K562 (cell line): ENCODE data around the gene SCNN1A. TPM values are rescaled to one million over a fixed set of nuclear protein-coding genes. Genes with fewer than 3 reads are reported as not detected.

Experiments
- ATAC-seq: fragments of 200-7000 bp; cut with Tn5 transposase; 3 replicates; pipeline ENCODE4 v1.9.1; 2020; ENCODE audit warnings: moderate library complexity
- BruUV-seq: library from RNA; stranded (reverse); fragments of 400-500 nt; replicated peaks from 2 replicates; lab custom pipeline; 2021; lab: Mats Ljungman, UMichigan
- CTCF ChIA-PET: fragments of 300-600 bp; formaldehyde crosslinking; extraction: SDS; loops from one replicate; lab custom pipeline; 2021; ENCODE audit warnings: low intra/inter-chr PET ratio; lab: Yijun Ruan, JAX
- POLR2A ChIA-PET: fragments of 300-600, 350-650 bp; sonication (Branson Sonifier 250); formaldehyde crosslinking; extraction: SDS; loops from one replicate; lab custom pipeline; 2021; ENCODE audit warnings: antibody characterized with exemption, inconsistent platforms; lab: Yijun Ruan, JAX
- DNase-seq, 4 experiments: peaks; one replicate each; pipeline versions ENCODE4 v3.0.0 to v3.0.0-alpha.2; 2011 to 2018; ENCODE audit warnings: low spot score in 3 of 4, mixed read lengths in 3 of 4; ENCODE audit errors: extremely low read depth in 1 of 4
- FAIRE-seq: peaks from 2 replicates; lab custom pipeline; 2011; peaks lifted over from hg19 to GRCh38; lab: Jason Lieb, UNC
- H2AFZ ChIP-seq: 2 replicates; pipeline ENCODE4 v1.6.0; 2011; ENCODE audit warnings: low read depth, low read length, control low read depth, inconsistent platforms
- H3K27ac ChIP-seq: fragments of 200-600 bp; 3 replicates; pipeline ENCODE4 v1.8.0; 2011; ENCODE audit warnings: low read depth, mild to moderate bottlenecking, control low read depth, inconsistent platforms, low read length, moderate library complexity, mixed read lengths; ENCODE audit errors: extremely low read depth
- H3K27me3 ChIP-seq, 2 experiments: fragments of 300-600 bp in 1 of 2; 2 replicates in 1 of 2; 3 replicates in 1 of 2; pipeline versions ENCODE4 v1.6.0 to v1.8.0; 2011; ENCODE audit warnings: inconsistent platforms in 2 of 2, low read length in 2 of 2, mild to moderate bottlenecking in 1 of 2, mixed read lengths in 1 of 2, moderate library complexity in 1 of 2; ENCODE audit not compliant: control insufficient read depth in 2 of 2, insufficient read depth in 2 of 2
- H3K36me3 ChIP-seq: fragments of 300-600 bp; 3 replicates; pipeline ENCODE4 v1.8.0; 2011; ENCODE audit warnings: mild to moderate bottlenecking, low read length, inconsistent platforms; ENCODE audit not compliant: control insufficient read depth, insufficient read depth
- H3K4me1 ChIP-seq, 2 experiments: fragments of 200-600 bp in 1 of 2; replicated peaks in 1 of 2; 2 replicates in 1 of 2; 3 replicates in 1 of 2; pipeline versions ENCODE4 v1.5.1 to v1.8.0; 2011; ENCODE audit warnings: inconsistent platforms in 2 of 2, low read length in 2 of 2, mild to moderate bottlenecking in 1 of 2, mixed read lengths in 1 of 2, moderate library complexity in 1 of 2; ENCODE audit not compliant: control insufficient read depth in 2 of 2, insufficient read depth in 2 of 2
- H3K4me2 ChIP-seq: 2 replicates; pipeline ENCODE4 v1.6.1; 2011; ENCODE audit warnings: low read length, control low read depth, inconsistent platforms, mixed read lengths; ENCODE audit not compliant: insufficient read depth
- H3K4me3 ChIP-seq: fragments of 200-600 bp; sonication (generic), shearing (Covaris generic); 2 replicates; pipeline ENCODE4 v1.5.1; 2016; ENCODE audit warnings: control low read depth, inconsistent platforms
- H3K79me2 ChIP-seq: fragments of 200-600 bp; 3 replicates; pipeline ENCODE4 v1.8.0; 2011; ENCODE audit warnings: low read length, inconsistent platforms; ENCODE audit not compliant: control insufficient read depth, insufficient read depth
- H3K9ac ChIP-seq, 2 experiments: 2 replicates each; pipeline versions ENCODE4 v1.6.0 to v1.6.1; 2011; ENCODE audit warnings: low read depth in 2 of 2, low read length in 2 of 2, control low read depth in 1 of 2, inconsistent platforms in 1 of 2, mild to moderate bottlenecking in 1 of 2, mixed read lengths in 1 of 2; ENCODE audit not compliant: insufficient read depth in 1 of 2
- H3K9me1 ChIP-seq: one replicate; pipeline ENCODE4 v1.6.0; 2011; ENCODE audit warnings: inconsistent platforms, mild to moderate bottlenecking, low read length, moderate library complexity; ENCODE audit not compliant: control insufficient read depth, insufficient read depth
- H3K9me3 ChIP-seq: replicated peaks from 2 replicates; pipeline ENCODE4 v1.5.1; 2011; ENCODE audit warnings: low read depth, low read length, inconsistent platforms; ENCODE audit not compliant: control insufficient read depth, insufficient read depth
- H4K20me1 ChIP-seq: replicated peaks from 2 replicates; pipeline ENCODE4 v1.6.1; 2011; ENCODE audit warnings: low read length, inconsistent platforms, mixed read lengths; ENCODE audit not compliant: control insufficient read depth, insufficient read depth
- CEBPB ChIP-seq: fragments of 450-650 bp; IDR thresholded peaks from 2 replicates; pipeline ENCODE4 v1.6.1; 2016; ENCODE audit warnings: missing genetic modification characterization, missing compliant biosample characterization
- CHCHD3 ChIP-seq: fragments of 250-450 bp; sonication (Bioruptor Pico); IDR thresholded peaks from 2 replicates; pipeline ENCODE4 v2.1.2; 2022; ENCODE audit warnings: mild to moderate bottlenecking
- ILF3 ChIP-seq: fragments of 450-650 bp; IDR thresholded peaks from 2 replicates; pipeline ENCODE4 v1.6.1; 2018; ENCODE audit warnings: antibody characterized with exemption, mild to moderate bottlenecking, moderate library complexity, borderline replicate concordance
- MCM2 ChIP-seq: fragments of 450-650 bp; IDR thresholded peaks from 2 replicates; pipeline ENCODE4 v1.6.1; 2017; ENCODE audit warnings: low read depth, mild to moderate bottlenecking
- MEF2A ChIP-seq: IDR thresholded peaks from 2 replicates; pipeline ENCODE4 v1.6.1; 2011; ENCODE audit warnings: low read depth, mild to moderate bottlenecking, low read length, moderate library complexity; ENCODE audit not compliant: control insufficient read depth
- MEIS2 ChIP-seq: fragments of 450-650 bp; IDR thresholded peaks from 2 replicates; pipeline ENCODE4 v1.6.1; 2014; ENCODE audit warnings: mild to moderate bottlenecking; ENCODE audit not compliant: partially characterized antibody
- PURB ChIP-seq: sonication (generic); formaldehyde crosslinking; IDR thresholded peaks from 2 replicates; pipeline ENCODE4 v1.9.0; 2021; ENCODE audit warnings: low read depth, mild to moderate bottlenecking, missing genetic modification reagents
- RBM39 ChIP-seq: fragments of 200-400 bp; formaldehyde crosslinking; optimal IDR thresholded peaks from 2 replicates; pipeline ENCODE3; 2018; ENCODE audit warnings: low read depth, low read length
- ZNF274 ChIP-seq: IDR thresholded peaks from 2 replicates; pipeline ENCODE4 v1.6.1; 2011; ENCODE audit warnings: low read depth, mild to moderate bottlenecking, low read length, moderate library complexity, borderline replicate concordance
- ZNF717 ChIP-seq: fragments of 250-450 bp; sonication (Bioruptor Pico); IDR thresholded peaks from 2 replicates; pipeline ENCODE4 v1.5.0; 2021
- WGBS: fragments of 100-300 bp; shearing (Covaris generic); methylation state at CpG from one replicate; pipeline ENCODE4 v1.1.6; 2016; ENCODE audit warnings: low coverage, mixed read lengths; ENCODE audit not compliant: insufficient coverage; ENCODE audit errors: missing lambda C conversion rate; 5-methylcytosine and 5-hydroxymethylcytosine counted together
- in situ Hi-C: fragments of 300-500 bp; cut with MboI; formaldehyde crosslinking; loops from 4 replicates; pipeline ENCODE4 v1.15.0; 2018; ENCODE audit warnings: inconsistent platforms, mixed read lengths
- intact Hi-C: fragments of 100-400 bp; cut with micrococcal nuclease; formaldehyde crosslinking; loops from 2 replicates; pipeline ENCODE4 v1.14.2; 2022
- polyA plus RNA-seq, 8 experiments: library from polyadenylated mRNA; depleted of rRNA in 4 of 8; stranded (reverse) in 5 of 8; unstranded in 3 of 8; fragments of >200 nt; fragmentation: Nextera tagmentation in 2 of 8; fragmentation: Illumina TruSeq in 1 of 8; extraction: Ambion mirVana in 2 of 8; extraction: Trizol in 1 of 8; gene quantifications; 2 replicates each; pipeline versions ENCODE4 v1.2.1 to v1.2.3, GENCODE V29; 2011 to 2014; ENCODE audit warnings: inconsistent platforms in 1 of 8, missing spikeins in 1 of 8
- total RNA-seq, 7 experiments: library from RNA; depleted of rRNA in 6 of 7; stranded (reverse); fragments of >200 nt in 6 of 7; fragmentation: Illumina TruSeq in 2 of 7; extraction: Trizol in 2 of 7; gene quantifications; 2 replicates each; pipeline versions ENCODE4 v1.2.1 to v1.2.3, GENCODE V29; 2011 to 2021; ENCODE audit warnings: low replicate concordance in 1 of 7
- TF ChIP-seq, protein P1 (sequence below): fragments of 250-450 bp; sonication (Bioruptor Pico); IDR thresholded peaks from 2 replicates; pipeline ENCODE4 v1.4.0; 2020; ENCODE audit warnings: mild to moderate bottlenecking
- TF ChIP-seq, protein P2 (sequence below), 2 experiments: fragments of 450-650 bp in 1 of 2; sonication (generic) in 1 of 2; formaldehyde crosslinking; conservative IDR thresholded peaks; 2 replicates each; pipeline versions ENCODE4 v1.4.0 to v1.8.1; 2020 to 2022; ENCODE audit warnings: mild to moderate bottlenecking in 1 of 2, missing genetic modification reagents in 1 of 2
- TF ChIP-seq, protein P3 (sequence below): fragments of 150-350 bp; conservative IDR thresholded peaks from 2 replicates; pipeline ENCODE4 v1.6.1; 2014; ENCODE audit warnings: low read length

The SCNN1A gene
- total and polyA plus RNA-seq, 9 of the 15 experiments (the other 6 are each of a cell fraction or from before 2014, with no cell fraction given): 0.15 to 0.49 (median 0.32) TPM; not detected in 5

DNA sequence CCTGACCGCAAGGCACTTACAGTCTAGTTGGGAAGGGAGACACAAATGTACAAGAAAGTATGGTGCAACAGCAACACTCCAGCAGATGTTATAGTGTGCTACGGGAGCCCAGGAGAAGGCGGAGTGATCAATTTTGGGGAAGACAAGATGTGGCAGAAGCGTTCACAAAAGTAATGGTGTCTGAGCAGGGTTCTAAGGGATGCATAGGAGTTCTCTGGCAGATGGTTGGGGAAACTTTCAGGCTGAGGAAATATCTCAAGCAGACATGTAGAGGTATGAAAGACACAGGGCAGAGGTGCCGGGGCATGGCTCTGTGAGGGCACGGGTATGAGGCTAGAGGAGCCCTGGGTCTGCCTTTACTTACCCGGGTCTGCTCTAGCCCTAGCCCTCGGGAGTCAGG, 28.4 kb downstream of the SCNN1A start:
- WGBS: 64% methylated on average over 8 of the region's 8 CpGs

More for the DNA sequence above, 28.4 kb downstream of the SCNN1A start:
- Histone ChIP-seq H3K9me3 (no peaks in the 10 kb centered on the region), H3K79me2 (peaks cover under 1% of the 10 kb centered on the region; the same call in 2 of the 3 replicates), H3K27me3 (peaks cover 0 to 19% of the 10 kb centered on the region in 2 experiments; a peak in 2 of 5 replicates), H3K9me1 (no peaks in the 10 kb centered on the region), H3K36me3 (no peaks in the 10 kb centered on the region), H3K9ac (no peak overlapping the region; a peak in 1 of 4 replicates), H3K27ac (no peak overlapping the region), H3K4me1 (peaks cover 26 to 32% of the 10 kb centered on the region in 2 experiments), H3K4me3 (no peak overlapping the region), H3K4me2 (no peak overlapping the region), H4K20me1 (peaks cover 11% of the 10 kb centered on the region; the same call in 1 of the 2 replicates), H2AFZ (no peak overlapping the region)
- CTCF ChIA-PET: no interaction called here
- no TSS peak for BruUV-seq
- intact Hi-C loops (no loop called here), in situ Hi-C loops (no loop called here)
- FAIRE-seq (no peak), ATAC-seq (no peak), DNase-seq (no peak)
- POLR2A ChIA-PET: interaction anchor here (0.5 to 1.9 kb wide), 2 partner anchors 9 to 22 kb away, joined by 4 to 11 read pairs; no protein-coding TSS in a partner anchor
- TF ChIP-seq CHCHD3 (CRISPR knock-in tag) (no peak), RBM39 (no peak), MEF2A (no peak), PURB (CRISPR knock-in tag) (no peak), ZNF717 (CRISPR knock-in tag) (no peak), CEBPB (no peak), ZNF274 (no peak), MCM2 (no peak), ILF3 (no peak), MEIS2 (no peak)
- TF ChIP-seq, protein P1, sequence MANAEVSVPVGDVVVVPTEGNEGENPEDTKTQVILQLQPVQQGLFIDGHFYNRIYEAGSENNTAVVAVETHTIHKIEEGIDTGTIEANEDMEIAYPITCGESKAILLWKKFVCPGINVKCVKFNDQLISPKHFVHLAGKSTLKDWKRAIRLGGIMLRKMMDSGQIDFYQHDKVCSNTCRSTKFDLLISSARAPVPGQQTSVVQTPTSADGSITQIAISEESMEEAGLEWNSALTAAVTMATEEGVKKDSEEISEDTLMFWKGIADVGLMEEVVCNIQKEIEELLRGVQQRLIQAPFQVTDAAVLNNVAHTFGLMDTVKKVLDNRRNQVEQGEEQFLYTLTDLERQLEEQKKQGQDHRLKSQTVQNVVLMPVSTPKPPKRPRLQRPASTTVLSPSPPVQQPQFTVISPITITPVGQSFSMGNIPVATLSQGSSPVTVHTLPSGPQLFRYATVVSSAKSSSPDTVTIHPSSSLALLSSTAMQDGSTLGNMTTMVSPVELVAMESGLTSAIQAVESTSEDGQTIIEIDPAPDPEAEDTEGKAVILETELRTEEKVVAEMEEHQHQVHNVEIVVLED (CRISPR knock-in tag): no peak
- TF ChIP-seq, protein P2, sequence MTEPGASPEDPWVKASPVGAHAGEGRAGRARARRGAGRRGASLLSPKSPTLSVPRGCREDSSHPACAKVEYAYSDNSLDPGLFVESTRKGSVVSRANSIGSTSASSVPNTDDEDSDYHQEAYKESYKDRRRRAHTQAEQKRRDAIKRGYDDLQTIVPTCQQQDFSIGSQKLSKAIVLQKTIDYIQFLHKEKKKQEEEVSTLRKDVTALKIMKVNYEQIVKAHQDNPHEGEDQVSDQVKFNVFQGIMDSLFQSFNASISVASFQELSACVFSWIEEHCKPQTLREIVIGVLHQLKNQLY (CRISPR knock-in tag; conservative IDR thresholded peaks at IDR 0.05): no peak
- TF ChIP-seq, protein P3, sequence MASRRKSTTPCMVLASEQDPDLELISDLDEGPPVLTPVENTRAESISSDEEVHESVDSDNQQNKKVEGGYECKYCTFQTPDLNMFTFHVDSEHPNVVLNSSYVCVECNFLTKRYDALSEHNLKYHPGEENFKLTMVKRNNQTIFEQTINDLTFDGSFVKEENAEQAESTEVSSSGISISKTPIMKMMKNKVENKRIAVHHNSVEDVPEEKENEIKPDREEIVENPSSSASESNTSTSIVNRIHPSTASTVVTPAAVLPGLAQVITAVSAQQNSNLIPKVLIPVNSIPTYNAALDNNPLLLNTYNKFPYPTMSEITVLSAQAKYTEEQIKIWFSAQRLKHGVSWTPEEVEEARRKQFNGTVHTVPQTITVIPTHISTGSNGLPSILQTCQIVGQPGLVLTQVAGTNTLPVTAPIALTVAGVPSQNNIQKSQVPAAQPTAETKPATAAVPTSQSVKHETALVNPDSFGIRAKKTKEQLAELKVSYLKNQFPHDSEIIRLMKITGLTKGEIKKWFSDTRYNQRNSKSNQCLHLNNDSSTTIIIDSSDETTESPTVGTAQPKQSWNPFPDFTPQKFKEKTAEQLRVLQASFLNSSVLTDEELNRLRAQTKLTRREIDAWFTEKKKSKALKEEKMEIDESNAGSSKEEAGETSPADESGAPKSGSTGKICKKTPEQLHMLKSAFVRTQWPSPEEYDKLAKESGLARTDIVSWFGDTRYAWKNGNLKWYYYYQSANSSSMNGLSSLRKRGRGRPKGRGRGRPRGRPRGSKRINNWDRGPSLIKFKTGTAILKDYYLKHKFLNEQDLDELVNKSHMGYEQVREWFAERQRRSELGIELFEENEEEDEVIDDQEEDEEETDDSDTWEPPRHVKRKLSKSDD: no peak
